Measurements from ENCODE around the gene SLC6A18.

SLC6A18 gene

GRCh38 chr5:1203968-1204692 is 21.1 kb upstream of the SLC6A18 start:
- no peak for DNase-seq

GRCh38 chr5:1204693-1205242 is 20.4 kb upstream of the SLC6A18 start:
- DNase-seq: no peak

DNA sequence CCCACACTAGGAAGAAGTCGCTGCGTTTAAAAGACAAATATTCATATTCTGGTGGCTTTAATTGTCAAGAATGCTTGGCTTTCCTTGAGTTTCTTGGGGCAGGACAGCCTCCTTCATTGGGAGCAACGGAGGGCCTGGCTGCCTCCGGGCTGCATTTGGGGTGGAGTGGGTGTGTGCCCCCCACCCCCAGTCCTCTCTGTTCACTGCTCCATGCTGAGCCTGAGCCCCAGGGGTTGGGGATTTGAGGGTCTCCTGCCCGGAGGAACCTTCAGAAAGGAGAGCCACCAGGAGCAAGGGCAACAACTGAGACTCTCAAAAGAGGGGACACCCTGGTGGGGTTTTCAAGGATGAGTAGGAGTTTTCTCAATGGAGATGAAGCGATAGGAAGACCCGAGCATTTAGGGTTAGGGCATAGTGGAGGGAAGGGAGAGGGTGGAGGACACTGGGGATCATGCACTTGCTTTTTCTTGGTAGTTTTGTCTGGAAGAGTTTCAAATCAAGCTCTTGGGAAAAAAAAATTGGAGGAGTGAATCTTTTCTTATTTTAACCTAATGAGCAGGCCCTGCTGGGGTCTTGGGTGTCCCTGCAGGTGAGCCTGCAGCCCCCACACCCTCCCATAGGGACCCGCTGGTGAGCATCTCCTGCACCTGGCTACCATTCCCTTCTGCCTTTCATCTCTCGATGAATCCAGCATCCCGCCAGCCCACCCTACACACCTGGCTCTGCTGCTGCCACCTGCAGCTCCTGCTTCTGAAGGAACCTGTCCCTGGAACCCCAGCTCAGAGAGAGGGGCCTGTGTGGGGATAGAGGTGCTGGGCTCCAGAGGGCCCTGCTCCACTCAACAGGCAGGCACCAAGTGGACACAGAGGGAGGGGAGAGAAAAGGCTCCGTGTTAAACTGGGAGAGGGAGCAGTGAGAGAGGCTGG is 19.7 kb upstream of the SLC6A18 start:
- DNase-seq: no peak

DNA sequence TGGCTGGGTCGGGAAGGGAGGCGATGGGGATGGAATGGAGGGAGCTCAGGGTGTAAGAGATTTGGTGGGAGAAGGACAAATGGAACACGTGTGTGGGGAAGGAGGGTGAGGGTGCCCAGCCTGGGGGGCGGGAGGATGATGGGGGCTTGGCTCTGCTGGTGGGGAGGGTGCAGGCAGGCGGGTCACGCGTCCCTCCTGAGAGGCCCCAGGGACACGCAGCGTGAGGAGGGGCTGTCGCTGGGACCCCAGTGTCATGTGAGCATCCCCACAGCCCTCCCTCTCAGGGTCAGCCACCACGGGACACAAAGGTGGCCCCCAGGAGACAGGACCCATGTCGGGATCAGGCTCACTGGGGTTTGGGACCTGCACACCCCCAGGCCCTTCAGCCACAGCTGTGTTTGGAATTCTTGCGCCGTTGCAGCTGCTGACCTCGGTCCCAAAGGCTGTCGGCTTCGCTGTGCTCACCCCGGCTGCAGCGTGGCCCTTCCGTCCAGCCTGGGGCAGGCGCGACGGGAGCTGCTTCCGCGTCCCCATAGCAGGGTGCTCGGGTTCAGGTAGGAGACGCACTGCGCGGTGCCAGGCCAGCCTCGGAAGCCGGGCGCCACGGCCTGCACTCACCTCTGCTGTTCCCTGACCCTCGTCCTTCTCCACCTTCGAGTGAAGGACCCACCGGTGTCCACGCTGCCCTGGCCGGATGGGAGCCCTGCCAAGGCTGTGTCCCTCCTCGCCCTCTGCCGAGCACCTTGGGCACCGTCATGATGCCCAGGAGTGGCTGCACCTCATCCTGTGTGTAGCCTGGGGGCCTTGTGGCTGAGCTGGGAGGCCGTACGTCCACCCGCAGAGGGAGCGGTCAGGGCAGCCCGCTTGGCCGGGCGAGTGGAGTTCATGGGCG is 18.4 kb upstream of the SLC6A18 start:
- DNase-seq: no peak

- no peak for DNase-seq
Observed at GRCh38 chr5:1207555-1207954, 17.6 kb upstream of the SLC6A18 start.

- no peak for DNase-seq
Observed at GRCh38 chr5:1208221-1208742, 16.9 kb upstream of the SLC6A18 start.

- no peak for DNase-seq
Observed at GRCh38 chr5:1208743-1209488, 16.3 kb upstream of the SLC6A18 start.

DNA sequence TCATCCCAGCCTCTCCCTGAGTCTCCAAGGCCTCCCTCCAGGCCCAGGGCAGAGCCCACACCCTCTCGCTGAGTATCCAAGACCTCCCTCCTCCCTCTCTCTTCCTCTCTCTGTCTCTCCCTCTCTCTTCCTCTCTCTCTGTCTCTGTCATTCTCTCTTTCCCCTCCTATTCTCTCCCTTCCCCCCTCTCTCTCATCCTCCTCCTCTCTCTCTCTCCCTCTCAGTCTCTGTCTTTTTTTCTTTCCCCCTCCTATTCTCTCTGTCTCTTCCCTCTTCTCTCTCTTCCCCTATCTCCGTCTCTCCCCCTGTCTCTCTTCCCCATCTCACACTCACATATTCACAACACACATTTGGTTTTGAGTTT is 15.7 kb upstream of the SLC6A18 start:
- DNase-seq: no peak

- no peak for DNase-seq
Observed at GRCh38 chr5:1209896-1210776, 15.0 kb upstream of the SLC6A18 start.

DNA sequence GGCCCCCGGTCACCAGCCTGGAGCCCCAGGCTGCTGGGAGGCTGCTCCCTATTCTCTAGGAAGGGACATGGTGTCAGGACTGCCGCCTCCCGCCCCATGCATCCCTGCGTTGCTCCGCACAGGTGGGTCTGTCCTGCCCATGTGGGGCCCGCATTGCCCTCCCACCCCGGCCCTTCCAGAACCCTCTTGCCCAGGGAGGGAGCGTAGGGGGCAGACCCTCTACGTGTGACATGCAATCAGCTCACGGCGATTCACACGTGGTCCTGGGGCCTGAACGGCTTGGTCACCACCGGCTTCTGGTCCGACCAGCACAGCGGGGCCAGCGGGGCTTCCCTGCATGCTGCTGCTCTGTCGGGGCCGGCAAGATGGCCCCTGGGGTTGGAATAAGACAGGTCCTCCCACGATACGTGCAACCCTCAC is 14.3 kb upstream of the SLC6A18 start:
- no peak for DNase-seq

GRCh38 chr5:1211701-1212100 is 13.5 kb upstream of the SLC6A18 start:
- DNase-seq: no peak

DNA sequence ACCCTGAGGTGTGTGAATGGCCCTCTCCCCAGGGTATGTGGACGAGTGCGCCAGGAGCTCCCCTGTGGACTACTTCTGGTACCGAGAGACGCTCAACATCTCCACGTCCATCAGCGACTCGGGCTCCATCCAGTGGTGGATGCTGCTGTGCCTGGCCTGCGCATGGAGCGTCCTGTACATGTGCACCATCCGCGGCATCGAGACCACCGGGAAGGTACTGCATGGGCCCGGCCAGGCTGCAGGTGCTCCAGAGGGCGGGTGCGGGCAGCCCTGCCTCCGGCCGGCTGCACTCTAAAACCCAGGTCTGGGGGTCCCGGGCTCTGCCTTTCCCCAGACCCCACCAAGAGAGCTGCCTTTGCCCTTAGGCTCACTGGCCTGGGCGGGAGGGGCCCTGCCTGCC is 12.9 kb upstream of the SLC6A18 start:
- no peak for DNase-seq

GRCh38 chr5:1212881-1213280 is 12.3 kb upstream of the SLC6A18 start:
- no peak for DNase-seq

DNA sequence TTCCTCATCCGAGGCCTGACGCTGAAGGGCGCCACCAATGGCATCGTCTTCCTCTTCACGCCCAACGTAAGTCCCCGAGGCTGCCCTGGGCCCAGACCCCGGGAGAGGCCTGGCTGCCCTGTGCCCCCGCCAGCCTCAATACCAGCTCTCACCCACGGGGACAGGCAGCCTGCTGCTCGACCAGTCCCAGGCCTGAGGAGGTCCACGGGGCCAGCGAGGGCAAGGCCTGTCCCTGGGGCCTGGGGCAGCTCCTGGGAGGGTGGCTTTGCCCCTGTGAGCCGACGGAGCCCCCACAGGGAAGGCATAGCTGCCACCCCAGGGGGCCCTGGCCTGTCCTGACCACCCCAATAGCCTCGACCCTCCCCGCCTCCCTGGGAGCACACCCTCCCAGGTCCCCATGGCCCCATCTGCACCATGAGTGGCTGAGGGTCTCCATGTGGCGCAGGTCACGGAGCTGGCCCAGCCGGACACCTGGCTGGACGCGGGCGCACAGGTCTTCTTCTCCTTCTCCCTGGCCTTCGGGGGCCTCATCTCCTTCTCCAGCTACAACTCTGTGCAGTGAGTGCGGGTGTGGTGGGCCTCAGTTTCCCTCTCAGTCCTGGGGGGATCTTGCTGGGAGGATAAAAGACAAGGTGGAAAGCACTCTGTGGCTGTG is 11.5 kb upstream of the SLC6A18 start:
- DNase-seq: no peak

DNA sequence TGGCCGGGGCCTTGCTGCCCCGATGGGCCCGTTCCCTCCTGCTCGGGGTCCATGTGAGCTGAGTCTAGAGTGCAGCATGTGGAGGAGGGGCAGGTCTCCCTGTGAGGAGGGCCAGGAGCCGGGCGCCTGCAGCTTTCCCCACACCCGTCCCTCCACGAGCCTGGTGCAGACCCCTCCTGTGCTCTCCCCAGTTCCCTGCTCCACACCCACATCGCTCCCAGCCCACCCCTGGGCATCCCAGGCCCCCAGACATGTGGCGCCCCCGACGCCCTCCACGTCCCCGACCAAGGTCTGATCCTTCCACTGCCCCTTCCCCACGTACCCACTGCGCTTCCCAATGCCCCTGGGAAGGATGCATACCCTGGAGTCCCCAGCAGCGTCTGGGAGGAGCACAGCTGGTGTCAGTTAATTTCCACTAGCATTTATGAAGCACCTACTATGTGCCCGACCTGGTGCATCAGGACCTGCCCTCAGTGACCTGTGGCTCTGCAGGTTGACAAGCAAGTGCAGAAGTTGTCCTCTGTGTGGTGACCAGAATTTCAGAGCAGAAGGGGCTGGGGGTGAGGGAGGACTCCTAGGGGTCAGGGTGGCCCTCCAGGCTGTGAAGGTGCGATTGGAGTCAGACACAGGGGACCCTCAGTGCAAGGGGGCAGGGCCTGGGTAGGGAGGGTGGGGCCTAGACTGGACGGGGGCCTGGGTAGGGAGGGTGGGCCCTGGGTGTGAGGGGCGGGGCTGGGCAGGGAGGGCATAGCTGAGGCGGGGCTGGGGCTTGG is 10.8 kb upstream of the SLC6A18 start:
- DNase-seq: no peak

- DNase-seq: no peak
Observed at GRCh38 chr5:1214936-1215220, 10.3 kb upstream of the SLC6A18 start.

- no peak for DNase-seq
Observed at GRCh38 chr5:1215320-1216096, 9.7 kb upstream of the SLC6A18 start.

DNA sequence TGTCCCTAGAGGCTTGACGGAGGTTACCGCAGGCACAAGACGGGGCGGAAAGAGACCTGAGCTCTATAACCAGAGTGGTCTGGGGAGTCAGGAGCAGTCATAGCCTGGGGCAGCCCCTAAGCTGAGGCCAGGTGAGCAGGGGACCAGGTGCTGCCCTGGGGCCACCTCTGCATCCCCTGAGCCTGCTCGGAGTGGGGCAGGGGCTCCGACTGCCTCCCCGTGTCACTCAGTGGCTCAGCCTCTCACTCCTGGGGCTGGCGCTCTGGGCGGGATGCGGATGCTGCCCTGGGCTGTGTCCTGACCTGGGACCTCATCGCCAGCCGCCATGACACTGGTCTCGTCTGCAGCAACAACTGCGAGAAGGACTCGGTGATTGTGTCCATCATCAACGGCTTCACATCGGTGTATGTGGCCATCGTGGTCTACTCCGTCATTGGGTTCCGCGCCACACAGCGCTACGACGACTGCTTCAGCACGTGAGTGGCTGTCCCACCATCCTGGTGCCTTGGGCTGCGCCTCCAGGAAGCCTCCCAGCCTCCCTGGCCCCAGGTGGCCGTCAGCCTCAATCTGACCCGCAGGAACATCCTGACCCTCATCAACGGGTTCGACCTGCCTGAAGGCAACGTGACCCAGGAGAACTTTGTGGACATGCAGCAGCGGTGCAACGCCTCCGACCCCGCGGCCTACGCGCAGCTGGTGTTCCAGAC is 8.8 kb upstream of the SLC6A18 start:
- no peak for DNase-seq
